Testis (tissue), 2 donors: ENCODE results near the gene SNX32.

Source experiments
- POLR2A ChIP-seq: fragments of 450-650 bp; IDR thresholded peaks from one replicate; pipeline ENCODE4 v1.6.1; 2017; ENCODE audit warnings: antibody characterized with exemption, mild to moderate bottlenecking, moderate library complexity
- TF ChIP-seq, protein P1 (sequence below), 3 experiments: fragments of 450-650 bp in 2 of 3; fragments of 200-600 bp in 1 of 3; sonication (generic) in 1 of 3; IDR thresholded peaks; one replicate each; pipeline ENCODE4 v1.5.1; 2016 to 2019; ENCODE audit warnings: antibody characterized with exemption in 3 of 3, mild to moderate bottlenecking in 2 of 3, moderate library complexity in 1 of 3

- TF ChIP-seq, protein P1, sequence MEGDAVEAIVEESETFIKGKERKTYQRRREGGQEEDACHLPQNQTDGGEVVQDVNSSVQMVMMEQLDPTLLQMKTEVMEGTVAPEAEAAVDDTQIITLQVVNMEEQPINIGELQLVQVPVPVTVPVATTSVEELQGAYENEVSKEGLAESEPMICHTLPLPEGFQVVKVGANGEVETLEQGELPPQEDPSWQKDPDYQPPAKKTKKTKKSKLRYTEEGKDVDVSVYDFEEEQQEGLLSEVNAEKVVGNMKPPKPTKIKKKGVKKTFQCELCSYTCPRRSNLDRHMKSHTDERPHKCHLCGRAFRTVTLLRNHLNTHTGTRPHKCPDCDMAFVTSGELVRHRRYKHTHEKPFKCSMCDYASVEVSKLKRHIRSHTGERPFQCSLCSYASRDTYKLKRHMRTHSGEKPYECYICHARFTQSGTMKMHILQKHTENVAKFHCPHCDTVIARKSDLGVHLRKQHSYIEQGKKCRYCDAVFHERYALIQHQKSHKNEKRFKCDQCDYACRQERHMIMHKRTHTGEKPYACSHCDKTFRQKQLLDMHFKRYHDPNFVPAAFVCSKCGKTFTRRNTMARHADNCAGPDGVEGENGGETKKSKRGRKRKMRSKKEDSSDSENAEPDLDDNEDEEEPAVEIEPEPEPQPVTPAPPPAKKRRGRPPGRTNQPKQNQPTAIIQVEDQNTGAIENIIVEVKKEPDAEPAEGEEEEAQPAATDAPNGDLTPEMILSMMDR (IDR thresholded peaks at IDR 0.05) = no peak
- TF ChIP-seq POLR2A = no peak
Observed at GRCh38 chr11:65786786-65787636, 46.8 kb upstream of the SNX32 start, which contains the start of gene OVOL1.
